PC-9 (cell line): ENCODE measurements around the gene GUSB.

Source experiments
- CTCF ChIP-seq: fragments of 200-600 bp; sonication (generic); conservative IDR thresholded peaks from 2 replicates; pipeline ENCODE4 v1.6.1; 2017; ENCODE audit warnings: mixed run types, antibody characterized with exemption, mild to moderate bottlenecking, moderate library complexity
- EZH2 ChIP-seq: fragments of 200-600 bp; sonication (generic); IDR thresholded peaks from 2 replicates; pipeline ENCODE4 v1.8.0; 2017; ENCODE audit warnings: antibody characterized with exemption, low read depth

DNA sequence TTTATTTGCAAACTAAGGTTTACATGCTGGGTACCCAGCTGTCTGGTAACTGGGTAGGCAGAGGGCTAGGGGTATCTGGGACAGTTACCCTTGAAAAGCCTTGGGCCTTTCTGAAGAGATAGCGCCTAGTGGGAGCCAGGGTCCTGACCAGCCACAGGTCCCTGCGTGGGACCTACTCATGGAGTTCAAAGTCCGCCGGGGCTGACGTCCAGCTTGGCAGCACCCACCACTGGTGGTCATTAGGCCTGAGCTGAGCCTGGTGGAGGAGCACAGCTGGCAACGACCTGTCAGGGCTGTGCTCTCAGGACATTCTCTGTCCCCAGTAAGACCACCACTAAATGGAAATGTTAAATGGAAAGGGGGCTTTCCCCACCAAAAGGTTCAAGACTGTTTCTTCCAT is 20.0 kb downstream of the GUSB start:
- no peak for TF ChIP-seq CTCF
- TF ChIP-seq EZH2 = no peak
